RCC 7860 (cell line): Measurements from ENCODE around the gene CLSTN1.
A peak's percentile ranks its signal among the peaks of the same experiment; 100 is the strongest.

Experiments used
- DNase-seq: peaks from one replicate; pipeline ENCODE4 v3.0.0-alpha.2; 2015; ENCODE audit warnings: low spot score
- FAIRE-seq: peaks from 2 replicates; lab custom pipeline; 2012; peaks lifted over from hg19 to GRCh38; lab: Jason Lieb, UNC

Gene CLSTN1

DNA sequence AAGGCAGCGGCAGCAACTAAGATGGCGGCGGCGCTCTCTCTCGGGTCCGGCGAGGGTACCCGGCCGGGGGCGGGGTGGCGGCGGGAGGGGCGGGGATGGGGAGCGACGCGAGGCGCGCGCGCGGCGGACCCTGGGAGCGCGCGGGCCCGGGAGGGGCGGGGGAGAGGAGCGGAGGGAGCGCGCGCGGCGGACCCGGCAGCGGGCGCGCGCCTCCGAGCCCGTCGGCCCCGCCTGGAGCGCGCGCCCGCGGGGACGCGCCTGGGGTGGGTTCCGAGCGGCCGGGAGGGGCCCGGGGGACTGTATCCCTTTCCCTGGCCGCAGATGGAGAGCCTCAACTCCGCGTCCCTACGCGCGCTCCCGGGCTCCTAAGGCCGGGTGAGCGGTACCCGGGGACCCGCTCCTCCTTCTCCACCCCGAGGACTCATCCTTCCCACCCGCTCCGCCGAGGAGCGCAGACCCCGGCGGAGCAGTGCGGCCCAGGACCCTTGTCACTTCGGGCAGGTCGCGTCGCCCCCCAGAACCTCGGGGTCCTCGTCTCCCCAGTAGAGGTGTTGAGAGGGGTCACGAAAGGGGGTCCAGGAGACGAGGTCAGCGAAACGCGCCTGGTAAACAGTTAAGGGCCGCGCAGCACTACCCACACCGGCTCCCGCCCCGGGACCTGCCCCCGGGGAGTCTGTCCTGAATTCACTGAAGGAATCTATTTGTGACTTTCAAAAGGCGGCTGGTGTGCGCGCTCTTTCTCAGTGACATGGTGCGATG is at the start of gene CLSTN1:
TSS of gene CLSTN1 (minus strand) at position 23 of the 759 bp plus-strand sequence. CDS start 232 bp downstream, outside the sequence.
- FAIRE-seq (no peak), DNase-seq (peak; percentile 60)

DNA sequence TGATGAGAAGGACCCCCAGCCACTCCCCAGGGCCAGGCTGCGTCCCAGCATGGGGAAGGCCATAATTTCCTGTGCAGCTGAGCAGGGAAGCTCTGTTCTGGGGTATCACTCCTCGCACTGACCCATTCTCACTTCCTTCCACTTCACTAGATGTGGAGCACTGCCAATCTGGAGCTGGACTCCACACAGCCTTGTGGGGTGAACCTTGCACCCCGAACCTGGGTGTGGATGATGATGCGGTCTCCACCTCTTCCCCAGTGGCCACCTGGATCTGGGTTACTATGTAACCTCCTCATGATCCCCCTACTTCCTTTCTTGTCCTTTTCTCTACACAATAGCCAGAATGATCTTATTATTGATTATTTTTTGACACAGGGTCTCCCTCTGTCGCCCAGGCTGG is 49.6 kb upstream of the CLSTN1 start:
- no peak for FAIRE-seq

DNA sequence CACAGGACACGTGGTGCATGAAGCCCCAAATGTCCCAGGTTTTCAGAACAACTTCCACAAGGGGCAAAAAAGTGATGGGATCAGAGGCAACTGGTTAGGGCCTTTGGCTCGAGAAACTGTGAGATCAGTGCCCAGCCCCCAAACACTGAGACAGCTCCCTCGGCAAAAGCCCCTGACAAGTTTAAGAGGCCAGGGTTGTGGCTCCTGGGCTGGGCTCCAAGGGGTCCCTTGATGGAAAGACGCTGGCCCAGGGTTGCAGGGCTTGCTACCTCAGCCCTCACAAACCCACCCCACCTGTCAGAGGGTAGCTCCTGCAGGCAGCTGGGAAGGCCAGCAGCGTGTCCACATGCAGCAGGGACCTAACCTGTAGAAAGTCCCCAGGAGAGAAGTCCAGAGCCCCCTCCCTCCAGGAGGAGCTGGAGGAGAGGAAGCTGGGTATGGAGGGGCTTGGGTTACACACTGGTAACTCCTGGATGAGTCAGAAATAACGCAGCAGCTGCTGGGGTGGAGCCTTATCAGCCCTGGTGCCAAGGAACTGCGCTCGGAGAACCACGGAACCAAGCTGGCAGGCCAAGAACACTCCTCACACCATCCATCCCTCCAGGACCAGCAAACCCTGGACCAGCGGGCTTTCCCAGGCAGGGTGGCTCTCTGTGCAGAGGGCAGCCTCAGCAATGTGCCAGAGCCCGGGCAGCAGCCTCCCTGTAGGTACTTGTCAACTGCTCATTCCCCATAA is 48.8 kb upstream of the CLSTN1 start:
- DNase-seq (no peak), FAIRE-seq (no peak)

More for the DNA sequence above, 49.6 kb upstream of the CLSTN1 start:
- no peak for DNase-seq

- no peak for DNase-seq
- FAIRE-seq: no peak
Measured at GRCh38 chr1:9871707-9872425, 48.1 kb upstream of the CLSTN1 start.

- no peak for DNase-seq
- FAIRE-seq: no peak
Measured at GRCh38 chr1:9871021-9871420, 47.3 kb upstream of the CLSTN1 start.

DNA sequence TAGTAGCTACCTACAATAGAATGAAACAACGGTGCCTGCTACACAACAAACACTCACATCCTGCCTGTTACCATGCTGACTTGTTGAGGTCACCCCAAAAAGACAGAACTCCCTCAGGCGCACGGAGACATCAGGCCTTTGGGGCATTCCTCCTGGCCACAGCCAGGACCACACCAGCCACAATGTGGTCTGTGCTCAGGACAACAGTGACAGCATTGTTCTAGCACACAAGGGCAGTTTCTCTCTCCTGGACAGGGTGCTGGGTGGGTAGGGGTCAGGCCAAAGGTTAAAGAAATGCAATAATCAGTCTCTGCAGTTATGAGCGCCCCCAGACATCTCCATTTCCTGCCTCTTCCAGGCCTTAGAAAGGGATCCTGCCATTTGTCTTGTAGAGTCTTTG is 46.8 kb upstream of the CLSTN1 start:
- FAIRE-seq (no peak), DNase-seq (no peak)

GRCh38 chr1:9869831-9870251 is 46.1 kb upstream of the CLSTN1 start:
- FAIRE-seq: no peak
- DNase-seq: no peak

DNA sequence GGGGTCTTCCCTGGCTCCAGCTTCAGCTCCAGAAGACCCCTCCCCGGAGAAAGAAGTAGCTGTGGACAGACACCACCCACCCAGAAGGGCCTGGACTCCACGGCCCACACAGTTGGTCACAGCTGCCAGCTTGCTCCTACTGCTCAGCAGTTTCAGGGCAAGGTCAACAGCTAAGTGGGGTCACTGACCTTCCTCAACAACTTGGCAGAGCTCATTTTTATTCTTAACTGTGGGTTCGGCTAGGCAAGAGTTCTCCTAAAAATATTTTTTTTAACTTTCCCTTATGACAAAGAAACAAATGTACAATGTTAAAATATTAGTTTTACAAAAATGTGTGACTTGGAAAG is 44.5 kb upstream of the CLSTN1 start:
- no peak for DNase-seq
- no peak for FAIRE-seq

GRCh38 chr1:9867408-9868243 is 43.9 kb upstream of the CLSTN1 start:
- FAIRE-seq (no peak), DNase-seq (peak; percentile 50)

DNA sequence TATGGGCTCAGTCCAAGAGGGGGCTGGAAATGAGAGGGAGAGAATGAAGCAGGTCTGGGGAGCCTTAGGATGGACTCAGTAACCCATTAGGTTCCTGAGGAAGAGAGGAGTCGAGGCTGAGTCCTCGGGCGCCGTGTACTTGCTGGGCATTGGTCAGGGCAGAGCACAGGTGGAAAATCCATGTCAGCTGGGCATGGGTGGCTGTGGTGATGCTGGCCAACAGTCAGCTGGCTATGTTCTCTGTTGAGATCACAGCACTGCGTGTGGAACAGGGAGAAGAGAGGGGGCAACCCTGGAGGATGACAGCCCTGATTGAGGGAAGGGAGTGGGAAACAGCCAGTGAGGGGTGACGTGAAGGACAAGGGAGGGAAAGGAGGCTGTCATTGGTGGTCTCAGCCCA is 43.1 kb upstream of the CLSTN1 start:
- DNase-seq (no peak), FAIRE-seq (no peak)

GRCh38 chr1:9865724-9866123 is 42.0 kb upstream of the CLSTN1 start:
- FAIRE-seq (no peak), DNase-seq (no peak)

DNA sequence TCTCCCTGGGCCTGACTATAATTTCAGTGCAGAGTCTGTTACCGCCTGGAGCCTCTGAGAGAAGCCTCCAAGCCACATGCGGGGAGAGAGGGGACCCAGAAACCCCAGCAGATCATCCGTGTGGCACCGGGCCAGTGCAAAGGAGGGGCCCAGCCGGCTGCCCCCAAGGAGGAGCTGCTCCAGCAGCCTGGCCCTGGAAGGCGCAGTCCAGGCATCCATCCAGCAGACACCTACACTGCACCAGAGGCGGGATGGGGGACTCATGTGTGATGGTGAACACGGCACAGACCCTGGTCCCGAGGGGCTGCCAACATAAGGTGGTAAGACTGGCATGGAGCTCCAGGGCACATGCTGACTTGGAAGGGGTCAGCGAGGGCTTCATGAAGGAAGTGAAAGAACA is 39.6 kb upstream of the CLSTN1 start:
- no peak for FAIRE-seq
- DNase-seq: no peak

DNA sequence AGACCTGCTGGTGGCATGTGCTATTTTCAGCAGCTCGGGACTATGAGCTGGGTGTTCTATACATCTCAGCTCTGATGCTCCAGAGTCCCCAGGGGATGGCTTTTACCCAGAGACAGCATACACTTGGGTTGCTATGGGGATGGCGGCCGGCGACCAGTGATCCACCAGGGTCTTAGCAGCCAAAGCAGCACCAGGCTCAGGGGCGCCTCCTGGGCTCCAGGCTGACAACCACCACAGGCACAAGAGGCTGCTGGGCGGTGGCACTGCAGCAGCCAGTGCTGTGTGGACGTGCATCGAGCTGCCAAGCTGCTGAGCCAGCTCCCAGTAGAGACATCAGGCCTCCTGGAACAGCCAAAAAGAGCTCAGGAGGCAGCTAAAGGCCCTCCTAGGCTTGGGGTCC is 37.6 kb upstream of the CLSTN1 start:
- FAIRE-seq (no peak), DNase-seq (no peak)

- DNase-seq (no peak), FAIRE-seq (no peak)
Measured at GRCh38 chr1:9860887-9861286, 37.1 kb upstream of the CLSTN1 start.

DNA sequence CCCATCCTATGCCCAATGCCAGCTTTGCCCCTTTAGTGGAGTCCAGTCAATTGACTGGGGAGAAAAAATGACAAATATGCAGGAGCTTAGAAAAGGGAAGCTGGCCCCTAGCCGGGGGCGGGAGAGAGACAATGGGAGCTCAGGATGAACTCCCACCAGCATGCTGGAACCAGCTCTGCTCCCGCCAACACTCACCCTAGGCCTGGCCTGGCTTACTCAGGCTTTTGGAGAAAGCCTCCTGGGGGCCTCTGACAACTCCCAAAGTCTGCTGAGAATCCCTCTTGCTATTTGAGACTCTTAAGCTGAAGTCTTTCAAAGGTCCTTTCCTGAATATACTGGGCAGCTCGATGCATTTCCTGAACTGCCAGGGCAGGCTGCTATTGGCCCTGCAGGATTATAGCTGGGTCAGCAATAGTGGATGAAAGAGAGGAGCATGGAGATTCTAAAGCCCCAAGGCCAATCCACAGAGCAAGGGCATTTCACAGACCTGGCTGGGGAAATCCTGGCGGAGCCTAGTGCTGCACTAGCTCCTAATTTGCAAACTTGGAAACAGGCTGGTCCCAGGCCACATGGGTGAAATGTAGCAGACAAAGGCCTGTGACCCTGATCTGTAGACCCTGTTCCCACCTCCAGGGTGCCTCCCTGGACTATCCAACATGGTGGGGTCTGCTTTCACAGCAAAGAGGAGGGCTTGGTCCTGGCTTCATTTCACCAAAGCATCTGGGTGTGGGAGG is 35.7 kb upstream of the CLSTN1 start:
- DNase-seq (no peak), FAIRE-seq (no peak)

DNA sequence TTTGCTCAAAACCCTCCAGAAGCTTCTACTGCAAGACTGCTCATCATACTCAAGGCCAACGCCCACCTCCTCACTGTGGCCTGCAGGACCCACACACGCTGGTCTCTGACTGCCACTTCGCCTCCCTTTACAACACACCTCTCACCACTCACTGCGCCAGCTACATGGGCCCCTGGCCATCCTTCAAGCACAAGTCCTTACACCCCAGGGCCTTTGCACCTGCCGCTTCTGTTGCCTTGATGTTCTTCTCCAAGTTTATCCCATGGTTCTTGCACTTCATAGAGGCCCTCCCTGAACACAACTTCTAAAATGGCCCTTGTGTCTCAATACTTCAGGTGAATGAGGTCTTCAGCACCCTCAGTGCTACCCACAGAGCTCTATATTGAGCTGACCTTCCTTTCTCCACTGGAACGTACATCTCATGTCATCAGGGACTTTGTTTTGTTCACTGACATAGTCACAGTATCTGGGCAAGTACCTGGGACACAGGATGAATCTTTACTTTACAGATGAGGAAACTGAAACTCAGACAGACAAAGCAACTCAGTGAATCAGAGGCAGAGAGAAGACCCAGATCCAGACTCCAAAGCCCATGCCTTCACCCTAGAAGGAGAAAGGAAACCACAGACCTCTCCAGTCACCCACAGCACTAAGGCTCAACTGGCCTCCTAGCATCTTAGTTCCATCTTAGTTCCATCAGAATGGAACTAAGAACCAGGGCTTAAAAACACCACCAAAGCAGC is 34.7 kb upstream of the CLSTN1 start:
- DNase-seq: no peak
- FAIRE-seq: no peak

- DNase-seq (no peak), FAIRE-seq (no peak)
Measured at GRCh38 chr1:9855186-9855585, 31.4 kb upstream of the CLSTN1 start.

DNA sequence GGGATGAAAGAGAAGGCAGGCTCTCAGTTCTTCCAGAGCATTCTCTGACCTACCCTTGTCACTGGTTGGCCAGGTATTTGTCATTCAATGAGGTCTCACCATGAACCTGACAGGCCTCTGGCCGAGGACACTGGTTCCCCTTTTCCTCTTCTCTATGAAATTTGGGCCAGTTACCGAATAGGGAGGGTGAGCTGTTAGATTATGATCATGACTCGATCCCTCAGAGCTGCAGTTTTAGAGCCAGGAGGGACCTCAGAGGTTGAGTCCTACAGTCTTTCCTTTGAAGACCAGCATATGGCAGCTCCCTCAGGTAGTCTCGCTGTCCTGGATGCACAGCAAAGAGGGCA is 29.5 kb upstream of the CLSTN1 start:
- FAIRE-seq (no peak), DNase-seq (no peak)

GRCh38 chr1:9852410-9853248 is 28.9 kb upstream of the CLSTN1 start:
- DNase-seq (no peak), FAIRE-seq (no peak)
